Neural cell (in vitro differentiated cells): ENCODE measurements around the gene TIAM2. TPM values are rescaled to one million over a fixed set of nuclear protein-coding genes. Genes with fewer than 3 reads are reported as not detected.

Experiments
- H2AFZ ChIP-seq: fragments of 200-600, 300-800 bp; sonication (generic), shearing (Covaris generic); 2 replicates; pipeline ENCODE4 v1.6.0; 2014; ENCODE audit warnings: low read depth, mild to moderate bottlenecking, antibody characterized with exemption, low read length, moderate library complexity
- H3F3A ChIP-seq: fragments of 200-600 bp; shearing (Covaris generic); 2 replicates; pipeline ENCODE4 v1.6.1; 2016; ENCODE audit warnings: mild to moderate bottlenecking, moderate library complexity, mixed read lengths, antibody characterized with exemption, low read length; ENCODE audit not compliant: insufficient read depth, poor library complexity, severe bottlenecking
- H3K27ac ChIP-seq: fragments of 200-600, 300-800 bp; sonication (generic), shearing (Covaris generic); 2 replicates; pipeline ENCODE4 v1.5.1; 2014; ENCODE audit warnings: mild to moderate bottlenecking, low read length, moderate library complexity
- H3K27me3 ChIP-seq: fragments of 300-800, 200-600 bp; sonication (generic), shearing (Covaris generic); 2 replicates; pipeline ENCODE4 v1.6.0; 2014; ENCODE audit warnings: mild to moderate bottlenecking, low read depth, low read length, moderate library complexity; ENCODE audit not compliant: insufficient read depth
- H3K36me3 ChIP-seq: fragments of 300-800, 200-600 bp; sonication (generic), shearing (Covaris generic); 2 replicates; pipeline ENCODE4 v1.5.1; 2014; ENCODE audit warnings: mild to moderate bottlenecking, antibody characterized with exemption, low read length, moderate library complexity; ENCODE audit not compliant: insufficient read depth
- H3K4me2 ChIP-seq: fragments of 300-800, 200-600 bp; sonication (generic), shearing (Covaris generic); 2 replicates; pipeline ENCODE4 v1.6.0; 2014; ENCODE audit warnings: mild to moderate bottlenecking, low read length
- H3K4me3 ChIP-seq: fragments of 300-800, 200-600 bp; sonication (generic), shearing (Covaris generic); 2 replicates; pipeline ENCODE4 v1.5.1; 2014; ENCODE audit warnings: mild to moderate bottlenecking, low read length, moderate library complexity
- H3K79me2 ChIP-seq: fragments of 200-600 bp; shearing (Covaris generic); replicated peaks from 2 replicates; pipeline ENCODE4 v1.6.0; 2014; ENCODE audit warnings: mild to moderate bottlenecking, low read length, moderate library complexity; ENCODE audit not compliant: insufficient read depth
- H3K9ac ChIP-seq: fragments of 300-800, 200-600 bp; sonication (generic), shearing (Covaris generic); 2 replicates; pipeline ENCODE4 v1.6.1; 2016; ENCODE audit warnings: mild to moderate bottlenecking, low read length, mixed read lengths
- H3K9me2 ChIP-seq: fragments of 200-600 bp; shearing (Covaris generic); 2 replicates; pipeline ENCODE4 v1.6.1; 2016; ENCODE audit warnings: mild to moderate bottlenecking, low read length, mixed read lengths; ENCODE audit not compliant: insufficient read depth
- H3K9me3 ChIP-seq: fragments of 200-600, 300-800 bp; sonication (generic), shearing (Covaris generic); 2 replicates; pipeline ENCODE4 v1.6.1; 2016; ENCODE audit warnings: mild to moderate bottlenecking, mixed run types, low read length, moderate library complexity, mixed read lengths
- H4K20me1 ChIP-seq: fragments of 200-600 bp; shearing (Covaris generic); 2 replicates; pipeline ENCODE4 v1.6.1; 2016; ENCODE audit warnings: mild to moderate bottlenecking, mixed run types; ENCODE audit not compliant: insufficient read depth
- CTCF ChIP-seq: fragments of 450-650 bp; IDR thresholded peaks from 2 replicates; pipeline ENCODE4 v1.5.1; 2014; ENCODE audit warnings: antibody characterized with exemption, mild to moderate bottlenecking, moderate library complexity; ENCODE audit not compliant: poor library complexity, severe bottlenecking
- EP300 ChIP-seq: fragments of 450-650 bp; conservative IDR thresholded peaks from 2 replicates; pipeline ENCODE4 v1.6.1; 2014; ENCODE audit warnings: antibody characterized with exemption, mild to moderate bottlenecking, moderate library complexity; ENCODE audit not compliant: poor library complexity, severe bottlenecking
- EZH2 ChIP-seq: fragments of 200-600, 300-800 bp; shearing (Covaris generic), sonication (generic); IDR thresholded peaks from 2 replicates; pipeline ENCODE4 v1.6.1; 2014; ENCODE audit warnings: antibody characterized with exemption, low read length, borderline replicate concordance, mild to moderate bottlenecking; ENCODE audit not compliant: insufficient read depth, poor library complexity, severe bottlenecking
- MXI1 ChIP-seq: fragments of 450-650 bp; conservative IDR thresholded peaks from 2 replicates; pipeline ENCODE4 v1.6.1; 2014; ENCODE audit warnings: antibody characterized with exemption, mild to moderate bottlenecking; ENCODE audit not compliant: poor library complexity, severe bottlenecking
- POLR2AphosphoS5 ChIP-seq: IDR thresholded peaks from 2 replicates; pipeline ENCODE4 v1.6.1; 2012
- RAD21 ChIP-seq: fragments of 450-650 bp; conservative IDR thresholded peaks from 2 replicates; pipeline ENCODE4 v1.6.1; 2014; ENCODE audit warnings: antibody characterized with exemption, mild to moderate bottlenecking, moderate library complexity
- REST ChIP-seq: IDR thresholded peaks from 2 replicates; pipeline ENCODE4 v1.6.1; 2012; ENCODE audit warnings: borderline replicate concordance
- SMC3 ChIP-seq: fragments of 450-650 bp; conservative IDR thresholded peaks from 2 replicates; pipeline ENCODE4 v1.6.1; 2014; ENCODE audit warnings: antibody characterized with exemption, mild to moderate bottlenecking, moderate library complexity; ENCODE audit not compliant: poor library complexity
- TAF1 ChIP-seq: IDR thresholded peaks from 2 replicates; pipeline ENCODE4 v1.6.1; 2012; ENCODE audit warnings: low read depth
- polyA plus RNA-seq: library from polyadenylated mRNA; depleted of rRNA; stranded (reverse); fragments of >200 nt; gene quantifications from 2 replicates; pipeline ENCODE4 v1.2.3, GENCODE V29; 2014

The TIAM2 gene
- polyA plus RNA-seq, 1 donor from 2014 or later, result 73.3 TPM

- Histone ChIP-seq H3K36me3 (peaks cover 8% of the 10 kb centered on the region), H2AFZ (no peak overlapping the region), H3K27ac (no peak overlapping the region)
These were observed 250.1 kb downstream of the TIAM2 start for GRCh38 chr6:155245193-155245592.

GRCh38 chr6:155245831-155246230 is 250.7 kb downstream of the TIAM2 start:
- no peak overlapping the region for H3K27ac ChIP-seq
- H3K4me2 ChIP-seq, result no peak overlapping the region
- H3K9ac ChIP-seq, result no peak overlapping the region
- H3K9me2 ChIP-seq, result no peaks in the 10 kb centered on the region
- H3K9me3 ChIP-seq, result no peaks in the 10 kb centered on the region
- H3F3A ChIP-seq, result no peaks in the 10 kb centered on the region
- no peaks in the 10 kb centered on the region for H3K79me2 ChIP-seq
- no peaks in the 10 kb centered on the region for H4K20me1 ChIP-seq
- H3K36me3 ChIP-seq, result peaks cover 8% of the 10 kb centered on the region
- no peak overlapping the region for H2AFZ ChIP-seq
- no peaks in the 10 kb centered on the region for H3K27me3 ChIP-seq
- H3K4me3 ChIP-seq, result no peak overlapping the region
- no peak for TF ChIP-seq RAD21
- TF ChIP-seq POLR2AphosphoS5, result no peak
- TF ChIP-seq MXI1, result no peak
- TF ChIP-seq EP300, result no peak
- no peak for TF ChIP-seq TAF1
- no peak for TF ChIP-seq REST
- TF ChIP-seq EZH2, result no peak
- TF ChIP-seq SMC3, result no peak

More at GRCh38 chr6:155245193-155245592, 250.1 kb downstream of the TIAM2 start:
- Histone ChIP-seq H3K9me3 (no peaks in the 10 kb centered on the region), H3K9ac (no peak overlapping the region), H3F3A (no peaks in the 10 kb centered on the region), H3K9me2 (no peaks in the 10 kb centered on the region), H3K4me3 (no peak overlapping the region), H3K79me2 (no peaks in the 10 kb centered on the region), H3K27me3 (no peaks in the 10 kb centered on the region), H3K4me2 (no peak overlapping the region), H4K20me1 (no peaks in the 10 kb centered on the region)
- no peak for TF ChIP-seq POLR2AphosphoS5
- no peak for TF ChIP-seq RAD21
- TF ChIP-seq CTCF, result no peak
- no peak for TF ChIP-seq EP300
- no peak for TF ChIP-seq EZH2
- no peak for TF ChIP-seq REST
- no peak for TF ChIP-seq MXI1
- TF ChIP-seq TAF1, result no peak
- TF ChIP-seq SMC3, result no peak
